Measurements from ENCODE around the gene DHRSX.
"Not testable (repeated sequence)": the region's sequence is repeated elsewhere in the genome, so short reads cannot be mapped to it uniquely, and the experiment has no call there.

DNA sequence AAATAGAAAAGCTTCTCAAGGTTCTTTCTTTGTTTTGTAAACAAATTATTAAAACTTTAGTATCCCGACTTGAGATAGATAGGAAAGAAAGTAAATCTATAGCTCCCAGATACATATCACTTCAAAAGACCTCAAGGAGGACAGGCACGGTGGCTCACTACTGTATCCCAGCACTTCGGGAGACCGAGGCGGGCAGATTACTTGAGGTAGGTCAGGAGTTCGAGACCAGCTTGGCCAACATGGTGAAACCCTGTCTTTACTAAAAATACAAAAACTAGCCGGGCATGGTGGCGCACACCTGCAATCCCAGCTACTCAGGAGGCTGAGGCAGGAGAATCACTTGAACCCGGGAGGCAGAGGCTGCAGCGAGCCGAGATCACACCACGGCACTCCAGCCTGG lies 260.0 kb downstream of the DHRSX start:
- TF ChIP-seq, protein P1, sequence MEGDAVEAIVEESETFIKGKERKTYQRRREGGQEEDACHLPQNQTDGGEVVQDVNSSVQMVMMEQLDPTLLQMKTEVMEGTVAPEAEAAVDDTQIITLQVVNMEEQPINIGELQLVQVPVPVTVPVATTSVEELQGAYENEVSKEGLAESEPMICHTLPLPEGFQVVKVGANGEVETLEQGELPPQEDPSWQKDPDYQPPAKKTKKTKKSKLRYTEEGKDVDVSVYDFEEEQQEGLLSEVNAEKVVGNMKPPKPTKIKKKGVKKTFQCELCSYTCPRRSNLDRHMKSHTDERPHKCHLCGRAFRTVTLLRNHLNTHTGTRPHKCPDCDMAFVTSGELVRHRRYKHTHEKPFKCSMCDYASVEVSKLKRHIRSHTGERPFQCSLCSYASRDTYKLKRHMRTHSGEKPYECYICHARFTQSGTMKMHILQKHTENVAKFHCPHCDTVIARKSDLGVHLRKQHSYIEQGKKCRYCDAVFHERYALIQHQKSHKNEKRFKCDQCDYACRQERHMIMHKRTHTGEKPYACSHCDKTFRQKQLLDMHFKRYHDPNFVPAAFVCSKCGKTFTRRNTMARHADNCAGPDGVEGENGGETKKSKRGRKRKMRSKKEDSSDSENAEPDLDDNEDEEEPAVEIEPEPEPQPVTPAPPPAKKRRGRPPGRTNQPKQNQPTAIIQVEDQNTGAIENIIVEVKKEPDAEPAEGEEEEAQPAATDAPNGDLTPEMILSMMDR (IDR thresholded peaks at IDR 0.05; ENCODE audit: low read depth, low read length, poor library complexity, severe bottlenecking), result not testable (repeated sequence)
- not testable (repeated sequence) for TF ChIP-seq EZH2phosphoT487 (IDR thresholded peaks at IDR 0.05; ENCODE audit: borderline replicate concordance, low read length)
